CD4-positive, alpha-beta T cell treated with Interleukin-4 for 1 hour (primary cell): ENCODE data around the gene CYP3A5.
"Not testable (repeated sequence)": the region's sequence is repeated elsewhere in the genome, so short reads cannot be mapped to it uniquely, and the experiment has no call there.

Experiments used
- DNase-seq, 2 donors: peaks; one replicate each; pipeline ENCODE4 v3.0.0-alpha.2; 2020 to 2022

Gene CYP3A5

DNA sequence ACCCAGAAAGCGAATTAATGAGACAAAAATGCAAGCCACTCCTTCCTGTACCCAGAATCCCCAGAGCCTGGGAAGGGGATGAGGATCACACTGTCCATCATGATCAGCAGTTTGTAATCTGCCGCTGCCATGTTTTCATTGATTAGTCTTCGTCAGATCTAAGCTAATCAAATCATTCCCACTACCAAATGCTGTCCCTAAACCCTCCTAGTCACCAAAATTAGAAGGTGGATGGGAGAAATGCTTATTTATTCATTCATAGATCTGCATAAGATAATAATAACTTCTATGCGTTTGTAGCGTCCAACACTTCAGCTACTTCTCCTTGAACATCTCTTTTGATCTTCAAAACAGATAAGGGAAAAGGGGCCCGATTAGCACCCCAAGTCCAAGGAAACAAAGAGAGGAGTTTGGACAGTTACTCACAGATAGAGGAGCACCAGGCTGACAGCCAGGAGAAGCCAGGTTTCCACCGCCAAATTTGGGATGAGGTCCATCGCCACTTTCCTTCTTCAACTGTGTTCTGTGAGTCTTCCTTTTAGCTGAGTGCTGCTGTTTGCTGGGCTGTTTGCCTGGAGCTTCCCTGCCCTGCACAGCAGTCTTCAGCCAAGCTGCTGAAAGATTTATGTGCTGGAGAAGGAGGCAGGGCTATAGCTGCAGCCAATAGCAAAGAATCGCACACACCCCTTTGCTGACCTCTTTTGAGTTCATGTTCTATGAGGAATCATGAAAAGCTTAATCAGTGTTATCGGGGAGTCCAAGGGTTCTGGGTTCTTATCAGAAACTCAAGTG, at the start of gene CYP3A5:
Gene CYP3A5 (minus strand): TSS at position 597 of the 792 bp plus-strand sequence. CDS start 100 bp downstream, at position 497.
- no peak for DNase-seq

DNA sequence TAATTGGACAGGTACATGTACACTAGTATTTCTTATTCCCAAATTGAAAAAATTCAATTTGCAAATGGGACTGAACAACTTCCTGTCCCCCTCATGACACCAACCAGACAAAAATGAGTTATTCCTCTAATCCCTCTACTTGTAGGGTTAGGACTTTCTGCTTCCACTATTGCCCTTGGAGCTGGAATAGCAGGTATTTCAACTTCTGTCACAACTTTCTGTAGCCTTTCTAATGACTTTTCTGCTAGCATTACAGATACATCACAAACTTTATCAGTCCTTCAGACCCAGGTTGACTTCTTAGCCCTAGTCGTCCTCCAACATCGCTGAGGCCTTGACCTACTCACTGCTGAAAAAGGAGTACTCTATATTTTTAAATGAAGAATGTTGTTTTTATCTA, 48.8 kb upstream of the CYP3A5 start:
- DNase-seq = no peak

DNA sequence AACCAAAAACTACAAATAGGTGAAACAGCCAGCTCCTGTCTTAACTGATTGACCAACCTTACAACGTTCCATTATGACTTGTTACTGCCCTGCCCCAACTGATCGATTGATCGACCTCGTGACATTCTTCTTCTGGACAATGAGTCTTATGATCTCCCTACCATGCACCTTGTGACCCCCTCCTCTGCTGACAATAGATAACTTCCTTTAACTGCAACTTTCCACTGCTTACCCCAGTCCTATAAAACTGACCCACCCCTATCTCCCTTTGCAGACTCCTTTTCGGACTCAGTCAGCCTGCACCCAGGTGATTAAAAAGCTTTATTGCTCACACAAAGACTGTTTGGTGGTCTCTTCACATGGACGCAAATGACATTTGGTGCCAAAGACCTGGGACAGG, 43.4 kb upstream of the CYP3A5 start:
- DNase-seq = not testable (repeated sequence)

DNA sequence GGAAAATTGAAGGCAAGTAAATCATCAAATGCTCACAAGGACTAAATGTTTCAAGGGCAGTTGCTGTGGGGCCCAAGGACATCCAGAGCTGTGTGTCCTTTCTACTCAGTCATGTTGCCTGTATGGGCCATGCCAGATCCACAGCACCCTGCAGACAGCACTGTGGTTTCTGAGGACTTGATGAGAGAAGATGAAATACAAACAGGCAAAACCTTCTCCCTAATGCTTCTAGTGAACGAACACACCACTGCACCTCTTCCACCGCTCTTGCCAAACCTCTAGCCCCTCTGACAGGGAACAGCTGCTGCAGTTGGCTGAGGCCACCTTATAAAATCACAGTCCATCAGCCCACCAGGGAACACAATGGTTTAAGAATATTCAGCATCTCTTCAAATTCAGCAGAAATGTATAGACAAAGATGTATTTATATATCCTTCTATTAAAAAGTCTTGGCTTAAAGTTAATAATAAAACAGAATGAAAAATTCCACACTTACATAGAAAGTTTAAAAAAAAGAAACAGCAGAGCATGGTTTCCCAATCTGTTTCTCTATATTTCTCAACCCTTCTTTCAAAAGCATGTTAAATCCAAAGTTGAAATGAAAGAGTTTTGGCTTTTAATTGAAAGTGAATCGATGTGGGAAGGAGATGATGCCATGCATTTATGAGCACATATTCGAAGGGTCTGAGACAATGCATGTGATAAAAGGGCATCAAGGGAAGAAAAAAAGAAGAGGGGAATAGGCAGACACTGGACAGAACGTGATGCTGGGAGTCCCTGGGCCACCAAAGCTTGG, 41.2 kb upstream of the CYP3A5 start:
- DNase-seq = no peak

DNA sequence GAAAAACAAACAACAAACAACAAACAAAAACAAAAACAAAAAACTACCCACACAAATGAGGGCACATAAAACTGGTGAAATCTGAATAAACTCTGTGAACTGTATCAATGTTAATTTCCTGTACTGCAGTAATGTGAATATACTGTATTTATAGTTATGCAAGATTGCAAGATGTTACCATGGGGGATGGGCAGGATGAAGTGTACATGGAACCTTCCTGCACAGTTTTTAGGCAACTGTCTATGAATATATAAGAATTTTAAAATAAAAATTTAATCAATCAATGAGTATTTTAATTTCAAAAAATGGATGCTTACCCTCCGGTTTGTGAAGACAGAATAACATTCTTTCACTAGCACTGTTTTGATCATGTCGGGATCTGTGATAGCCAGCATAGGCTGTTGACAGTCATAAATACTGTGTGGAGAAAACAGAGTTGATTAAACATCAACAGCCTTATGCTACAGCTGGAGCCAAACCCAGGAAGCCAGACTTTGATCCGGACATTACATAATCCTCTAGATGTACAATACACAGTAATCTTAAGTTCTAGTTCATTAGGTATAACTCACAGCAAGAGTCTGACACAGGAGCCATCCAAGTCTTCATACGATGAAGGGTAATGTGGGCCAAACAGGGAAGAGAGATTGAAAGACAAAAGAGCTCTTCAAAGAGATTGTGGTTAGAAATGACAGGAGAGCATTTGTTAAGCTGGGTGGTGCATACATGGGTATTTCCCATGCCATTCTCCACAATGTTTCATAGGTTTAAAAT, 40.4 kb upstream of the CYP3A5 start:
- DNase-seq = no peak

DNA sequence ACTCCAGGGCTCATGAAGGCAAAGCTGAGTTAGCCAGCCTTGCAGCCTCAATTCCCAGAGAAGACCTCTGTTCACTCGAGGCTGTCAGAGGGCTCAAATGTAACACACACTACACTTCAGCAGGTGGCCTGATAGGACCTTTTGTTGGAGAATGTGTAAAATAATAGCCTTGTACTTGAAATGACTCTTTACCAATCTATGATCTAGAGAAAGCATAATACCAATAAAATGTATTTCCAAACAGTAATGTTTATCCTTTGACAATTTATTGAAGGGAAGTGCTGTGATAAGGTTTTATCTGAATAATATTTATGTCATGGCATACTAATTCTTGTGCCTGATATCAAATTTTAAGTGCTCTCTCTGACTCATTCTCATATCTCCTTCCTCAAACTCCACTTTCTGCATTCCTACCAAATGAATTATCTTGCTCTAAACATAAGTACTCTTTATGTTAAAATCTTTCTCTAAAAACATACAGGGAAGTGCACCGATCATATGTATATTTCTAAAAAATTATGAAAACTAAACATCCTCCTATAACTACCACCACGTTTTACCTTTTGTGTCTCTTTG, 34.3 kb upstream of the CYP3A5 start:
- DNase-seq = no peak

DNA sequence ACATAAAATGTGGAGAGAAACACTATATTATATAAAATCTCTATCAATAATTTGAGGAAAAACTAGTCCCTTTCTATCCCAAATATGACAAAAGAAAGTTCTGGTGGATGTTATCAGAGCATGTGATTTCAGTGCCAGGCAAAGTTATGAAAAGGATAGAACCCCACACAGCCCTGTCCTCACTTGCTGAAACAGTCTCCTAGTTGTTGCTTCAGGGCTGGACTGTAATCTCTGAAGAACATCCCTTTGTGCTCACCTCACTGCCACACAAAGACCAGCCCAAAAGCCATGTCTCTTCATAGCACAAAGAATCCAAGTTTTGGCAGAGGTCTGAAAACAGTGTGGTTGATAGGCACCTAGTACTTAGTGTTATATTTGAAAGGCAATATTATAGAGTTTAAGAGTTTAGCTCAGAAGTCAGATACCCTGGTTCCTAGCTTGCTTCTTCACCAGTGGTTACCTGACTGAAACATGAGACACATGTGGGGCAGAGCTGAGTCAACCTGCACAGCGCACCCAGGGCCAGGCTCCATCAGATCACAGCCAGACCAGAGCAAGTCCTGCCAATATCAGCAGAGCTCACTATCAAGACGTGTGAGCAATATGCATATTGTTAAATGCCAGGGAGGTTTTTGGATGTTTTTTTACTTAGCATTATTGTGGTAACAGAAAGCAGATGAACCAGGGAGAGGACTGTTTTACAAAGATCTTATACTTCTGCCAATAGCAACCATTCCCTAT, 30.2 kb upstream of the CYP3A5 start:
- no peak for DNase-seq

DNA sequence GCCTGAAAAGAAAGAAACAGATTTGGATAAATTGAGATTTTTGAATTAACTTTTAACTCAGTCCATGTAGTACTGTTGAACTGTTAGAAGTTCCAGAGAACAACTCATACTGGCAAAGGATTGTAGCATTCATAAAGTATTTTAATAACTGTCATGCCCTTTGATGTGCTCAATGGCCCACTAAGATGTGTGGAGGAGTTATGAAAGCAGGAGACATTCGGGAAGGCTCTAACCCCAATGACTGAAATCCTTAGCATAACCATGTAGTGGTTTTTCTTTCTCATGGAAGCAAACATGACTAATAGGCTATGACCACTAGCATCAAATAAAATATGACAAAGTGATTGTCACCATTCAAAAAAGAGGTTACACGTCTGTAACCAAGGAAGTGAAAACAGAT, 29.5 kb upstream of the CYP3A5 start:
- no peak for DNase-seq

DNA sequence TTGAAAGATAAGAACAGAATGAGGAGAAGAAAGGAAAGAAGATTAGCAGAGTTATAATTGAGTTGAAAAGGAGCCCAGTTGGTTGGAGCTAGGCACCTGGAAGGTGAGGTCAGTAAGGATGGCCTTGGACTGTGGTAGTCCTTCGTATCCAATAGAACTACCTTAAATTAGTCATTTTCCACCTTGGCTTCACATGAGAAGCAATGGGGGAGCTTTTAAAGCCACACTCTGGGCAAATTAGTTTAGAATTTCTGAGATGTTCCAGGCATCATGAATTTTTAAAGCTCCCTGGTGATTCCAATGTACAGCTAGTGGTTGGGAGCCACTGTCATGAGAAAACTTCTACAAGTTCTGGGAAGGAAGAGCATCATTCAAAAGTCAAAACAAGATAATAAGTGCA, 27.3 kb upstream of the CYP3A5 start:
- no peak for DNase-seq

DNA sequence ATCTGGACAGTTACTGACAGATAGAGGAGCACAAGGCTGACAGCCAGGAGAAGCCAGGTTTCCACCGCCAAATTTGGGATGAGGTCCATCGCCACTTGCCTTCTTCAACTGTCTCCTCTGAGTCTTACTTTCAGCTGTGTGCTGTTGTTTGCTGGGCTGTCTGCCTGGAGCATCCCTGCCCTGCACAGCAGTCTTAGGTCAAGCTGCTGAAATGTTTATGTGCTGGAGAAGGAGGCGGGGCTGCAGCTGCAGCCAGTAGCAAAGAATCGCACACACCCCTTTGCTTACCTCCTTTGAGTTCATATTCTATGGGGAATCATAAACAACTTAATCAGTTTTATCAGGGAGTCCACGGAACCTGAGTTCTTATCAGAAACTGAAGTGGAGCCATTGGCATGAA, 20.1 kb upstream of the CYP3A5 start:
- DNase-seq = no peak

DNA sequence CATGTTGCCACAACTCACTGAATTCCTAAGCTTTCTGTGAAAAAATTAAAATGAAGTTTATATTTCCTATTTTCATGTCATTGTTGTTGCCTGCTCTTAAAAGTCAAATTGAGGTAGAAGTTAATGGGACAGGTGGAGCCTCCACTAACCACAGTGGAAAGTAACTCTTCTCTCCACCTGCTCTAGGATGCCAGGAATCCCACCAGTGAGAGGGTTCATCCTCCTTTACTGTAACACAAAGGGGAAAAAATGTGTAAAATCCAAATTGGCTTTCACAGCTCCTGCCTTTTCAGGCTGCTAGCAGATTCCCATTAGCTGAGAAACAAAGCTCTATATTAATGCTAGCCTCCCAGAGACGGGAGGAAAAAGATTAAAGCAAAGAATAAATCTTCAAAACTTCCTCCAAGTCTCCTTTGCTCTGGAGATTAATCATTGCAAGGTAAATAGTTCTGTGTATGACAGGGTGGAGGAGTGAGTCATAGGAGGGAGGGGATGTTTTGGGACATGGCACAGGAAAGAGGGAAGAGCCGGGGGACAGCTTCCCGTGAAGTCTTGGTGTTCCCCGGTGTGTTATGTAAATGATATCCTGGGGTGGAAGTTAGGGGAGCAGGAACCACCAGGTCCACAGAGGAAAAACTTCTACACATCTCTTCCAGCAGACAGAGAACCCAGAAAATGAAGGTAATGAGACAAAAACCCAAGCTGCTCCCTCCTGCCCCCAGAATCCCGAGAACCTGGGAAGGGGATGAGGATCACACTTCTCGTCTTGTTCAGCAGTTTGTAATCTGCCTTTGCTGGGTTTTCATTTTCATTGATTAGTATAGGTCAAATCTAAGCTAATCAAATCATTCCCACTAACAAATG, 19.3 kb upstream of the CYP3A5 start:
- not testable (repeated sequence) for DNase-seq

DNA sequence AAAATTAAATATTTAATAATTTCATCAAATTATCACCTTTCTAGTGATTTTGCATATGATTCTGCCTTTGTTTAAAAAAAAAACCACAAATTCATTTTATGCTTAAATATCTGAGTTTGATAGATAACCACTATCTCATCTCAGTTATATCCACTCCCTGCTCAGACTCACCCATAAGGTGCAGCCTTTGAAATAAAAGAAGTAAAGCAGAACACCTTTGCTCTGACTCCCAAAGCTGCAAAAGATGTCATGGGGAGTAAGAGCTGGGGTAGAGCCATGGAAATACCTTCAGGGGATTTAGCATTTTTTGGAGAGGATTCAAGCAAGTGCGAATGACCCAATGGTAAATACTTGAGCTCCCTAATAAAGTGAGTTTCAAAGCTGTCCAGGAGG, 15.1 kb upstream of the CYP3A5 start:
- no peak for DNase-seq

DNA sequence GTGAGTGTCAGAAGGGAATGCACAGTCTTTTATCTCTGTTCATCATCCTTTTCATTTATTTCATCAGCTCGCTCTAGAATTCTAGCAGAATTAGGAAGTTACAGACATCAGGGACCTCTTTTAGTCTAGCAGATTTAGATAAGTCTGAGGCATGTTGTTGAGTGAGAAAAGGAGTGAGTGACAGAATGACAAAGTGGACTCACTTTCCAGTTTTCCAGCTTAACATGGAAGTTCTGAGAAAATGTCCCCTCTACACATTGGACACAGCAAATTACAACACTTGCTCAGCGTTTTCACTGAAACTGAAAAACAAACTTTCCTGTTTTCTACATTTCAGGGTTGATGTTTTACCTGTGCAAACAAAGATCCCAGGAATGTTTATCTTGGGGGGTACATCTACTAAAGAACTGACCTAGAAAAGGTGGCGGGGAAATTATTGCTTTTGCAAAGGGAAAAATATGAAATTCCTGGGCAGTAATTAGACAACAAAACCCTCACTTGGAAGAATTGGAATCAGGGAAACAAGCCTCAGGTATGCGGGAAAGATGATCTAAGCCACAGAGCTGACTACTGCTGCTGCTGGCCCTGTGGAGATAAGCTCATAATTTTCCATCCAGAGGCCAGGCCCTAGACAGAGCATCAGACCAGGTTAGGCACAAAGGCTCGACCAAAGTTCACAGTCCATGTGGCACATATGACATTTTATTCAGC, 14.6 kb upstream of the CYP3A5 start:
- DNase-seq = no peak

DNA sequence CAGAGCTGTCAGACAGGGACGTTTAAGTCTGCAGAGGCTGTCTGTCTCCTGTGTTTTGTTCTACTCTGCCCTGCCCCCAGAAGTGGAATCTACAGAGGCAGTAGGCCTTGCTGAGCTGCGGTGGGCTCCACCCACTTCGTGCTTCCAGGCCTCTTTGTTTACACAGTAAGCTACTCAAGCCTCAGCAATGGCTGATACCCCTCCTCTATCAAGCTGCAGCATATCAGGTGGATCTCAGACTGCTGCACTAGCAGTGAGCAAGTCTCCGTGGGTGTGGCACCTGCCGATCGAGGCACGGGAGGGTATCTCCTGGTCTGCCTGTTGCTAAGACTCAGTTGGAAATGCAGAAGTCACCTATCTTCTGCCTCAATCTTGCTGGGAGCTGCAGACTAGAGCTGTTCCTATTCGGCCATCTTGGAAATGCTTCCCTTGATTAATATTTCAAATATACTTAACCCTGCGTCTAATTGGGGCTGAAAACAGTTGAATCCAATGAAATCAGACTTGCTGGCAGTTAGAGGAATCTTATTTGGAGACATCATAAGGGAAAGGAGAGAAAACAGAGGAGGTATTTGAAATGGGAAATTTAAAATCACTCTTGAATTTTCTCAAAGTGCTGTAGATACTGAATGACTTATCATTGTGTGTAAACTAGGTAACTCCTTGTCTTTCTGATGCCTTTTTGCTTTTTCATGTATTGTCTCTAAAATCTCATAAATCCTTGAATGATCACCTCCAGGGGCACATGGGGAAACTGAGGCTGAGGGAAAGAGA, 13.8 kb upstream of the CYP3A5 start:
- DNase-seq = no peak

DNA sequence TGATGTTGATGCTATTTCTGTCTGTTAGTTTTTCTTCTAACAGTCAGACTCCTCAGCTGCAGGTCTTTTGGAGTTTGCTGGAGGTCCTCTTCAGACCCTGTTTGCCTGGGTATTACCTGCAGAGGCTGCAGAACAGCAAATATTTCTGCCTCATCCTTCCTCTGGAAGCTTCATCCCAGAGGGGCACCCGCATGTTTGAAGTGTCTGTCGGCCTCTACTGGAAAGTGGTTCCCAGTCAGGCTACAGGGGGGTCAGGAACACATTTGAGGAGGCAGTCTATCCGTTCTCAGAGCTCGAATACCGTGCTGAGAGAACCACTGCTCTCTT, 13.3 kb upstream of the CYP3A5 start:
- DNase-seq = no peak

DNA sequence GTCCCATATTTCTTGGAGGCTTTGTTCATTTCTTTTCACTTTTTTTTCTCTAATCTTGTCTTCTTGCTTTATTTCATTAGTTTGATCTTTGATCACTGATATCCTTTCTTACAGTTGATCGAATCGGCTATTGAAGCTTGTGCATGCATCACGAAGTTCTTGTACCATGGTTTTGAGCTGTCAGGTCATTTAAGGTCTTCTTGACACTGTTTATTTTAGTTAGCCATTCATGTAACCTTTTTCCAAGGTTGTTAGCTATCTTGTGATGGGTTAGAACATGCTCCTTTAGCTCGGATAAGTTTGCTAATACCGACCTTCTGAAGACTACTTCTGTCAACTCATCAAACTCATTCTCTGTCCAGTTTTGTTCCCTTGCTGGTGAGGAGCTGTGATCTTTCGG, 12.8 kb upstream of the CYP3A5 start:
- DNase-seq = not testable (repeated sequence)

DNA sequence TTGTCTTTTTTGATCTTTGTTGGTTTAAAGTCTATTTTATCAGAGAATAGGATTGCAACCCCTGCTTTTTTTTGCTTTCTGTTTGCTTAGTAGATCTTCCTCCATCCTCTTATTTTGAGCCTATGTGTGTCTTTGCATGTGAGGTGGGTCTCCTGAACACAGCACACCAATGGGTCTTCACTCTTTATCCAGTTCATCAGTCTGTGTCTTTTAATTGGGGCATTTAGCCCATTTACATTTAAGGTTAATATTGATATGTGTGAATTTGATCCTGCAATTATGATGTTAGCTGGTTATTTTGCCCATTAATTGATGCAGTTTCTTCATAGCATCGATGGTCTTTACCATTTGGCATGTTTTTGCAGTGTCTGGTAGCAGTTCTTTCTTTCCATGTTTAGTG, 11.9 kb upstream of the CYP3A5 start:
- DNase-seq = not testable (repeated sequence)

DNA sequence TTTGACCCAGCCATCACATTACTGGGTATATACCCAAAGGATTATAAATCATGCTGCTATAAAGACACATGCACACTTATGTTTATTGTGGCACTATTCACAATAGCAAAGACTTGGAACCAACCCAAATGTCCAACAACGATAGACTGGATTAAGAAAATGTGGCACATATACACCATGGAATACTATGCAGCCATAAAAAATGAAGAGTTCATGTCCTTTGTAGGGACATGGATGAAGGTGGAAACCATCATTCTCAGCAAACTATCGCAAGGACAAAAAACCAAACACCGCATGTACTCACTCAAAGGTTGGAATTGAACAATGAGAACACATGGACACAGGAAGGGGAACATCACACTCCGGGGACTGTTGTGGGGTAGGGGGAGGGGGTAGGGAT, 11.1 kb upstream of the CYP3A5 start:
- not testable (repeated sequence) for DNase-seq

DNA sequence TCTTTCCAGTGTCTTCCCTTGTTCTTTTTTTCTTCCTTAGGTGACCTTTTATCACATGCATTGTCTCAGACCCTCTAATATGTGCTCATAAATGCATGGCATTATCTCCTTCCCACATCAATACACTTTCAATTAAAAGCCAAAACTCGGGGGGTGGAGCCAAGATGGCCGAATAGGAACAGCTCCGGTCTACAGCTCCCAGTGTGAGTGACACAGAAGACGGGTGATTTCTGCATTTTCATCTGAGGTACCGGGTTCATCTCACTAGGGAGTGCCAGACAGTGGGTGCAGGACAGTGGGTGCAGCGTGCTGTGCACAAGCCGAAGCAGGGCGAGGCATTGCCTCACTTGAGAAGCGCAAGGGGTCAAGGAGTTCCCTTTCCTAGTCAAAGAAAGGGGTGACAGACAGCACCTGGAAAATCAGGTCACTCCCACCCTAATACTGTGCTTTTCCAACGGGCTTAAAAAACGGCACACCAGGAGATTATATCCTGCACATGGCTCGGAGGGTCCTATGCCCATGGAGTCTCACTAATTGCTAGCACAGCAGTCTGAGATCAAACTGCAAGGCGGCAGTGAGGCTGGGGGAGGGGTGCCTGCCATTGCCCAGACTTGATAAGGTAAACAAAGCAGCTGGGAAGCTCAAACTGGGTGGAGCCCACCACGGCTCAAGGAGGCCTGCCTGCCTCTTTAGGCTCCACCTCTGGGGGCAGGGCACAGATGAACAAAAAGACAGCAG, 6.2 kb upstream of the CYP3A5 start:
- not testable (repeated sequence) for DNase-seq
